Smooth muscle cell (in vitro differentiated cells): Measurements from ENCODE around the gene UBAC1. TPM values are rescaled to one million over a fixed set of nuclear protein-coding genes. Genes with fewer than 3 reads are reported as not detected.

ENCODE experiments used
- DNase-seq: peaks from one replicate; lab custom pipeline; 2025; ENCODE audit not compliant: unreplicated experiment; lab: John Stamatoyannopoulos, UW
- H2AFZ ChIP-seq: fragments of 200-600 bp; sonication (generic); 2 replicates; pipeline ENCODE4 v1.6.0; 2016; ENCODE audit warnings: antibody characterized with exemption, low read depth, mild to moderate bottlenecking
- H3F3A ChIP-seq: fragments of 200-600 bp; sonication (generic); 2 replicates; pipeline ENCODE4 v1.6.0; 2017; ENCODE audit warnings: antibody characterized with exemption, low read depth
- H3K27ac ChIP-seq: fragments of 200-600 bp; sonication (generic); 2 replicates; pipeline ENCODE4 v1.5.1; 2016; ENCODE audit warnings: low read depth, mild to moderate bottlenecking
- H3K27me3 ChIP-seq: fragments of 200-600 bp; sonication (generic); 2 replicates; pipeline ENCODE4 v1.6.1; 2016; ENCODE audit warnings: low read depth, mild to moderate bottlenecking
- H3K36me3 ChIP-seq: fragments of 200-600 bp; sonication (generic); 2 replicates; pipeline ENCODE4 v1.5.1; 2016; ENCODE audit warnings: low read depth
- H3K4me1 ChIP-seq: fragments of 200-600 bp; sonication (generic); 2 replicates; pipeline ENCODE4 v1.5.1; 2016; ENCODE audit warnings: low read depth
- H3K4me2 ChIP-seq: fragments of 200-600 bp; sonication (generic); 2 replicates; pipeline ENCODE4 v1.6.0; 2016; ENCODE audit warnings: mild to moderate bottlenecking
- H3K4me3 ChIP-seq: fragments of 200-600 bp; sonication (generic); 2 replicates; pipeline ENCODE4 v1.5.1; 2016; ENCODE audit warnings: mild to moderate bottlenecking
- H3K79me2 ChIP-seq: fragments of 200-600 bp; sonication (generic); 2 replicates; pipeline ENCODE4 v1.6.0; 2016; ENCODE audit warnings: low read depth, mild to moderate bottlenecking
- H3K9ac ChIP-seq: fragments of 200-600 bp; sonication (generic); 2 replicates; pipeline ENCODE4 v1.6.0; 2016; ENCODE audit warnings: low read depth
- H3K9me3 ChIP-seq: fragments of 200-600 bp; sonication (generic); replicated peaks from 2 replicates; pipeline ENCODE4 v1.5.1; 2016; ENCODE audit warnings: low read depth
- H4K20me1 ChIP-seq: fragments of 200-600 bp; sonication (generic); 2 replicates; pipeline ENCODE4 v1.6.0; 2016; ENCODE audit warnings: low read depth
- CTCF ChIP-seq: fragments of 200-600 bp; sonication (generic); IDR thresholded peaks from 2 replicates; pipeline ENCODE4 v1.5.1; 2017; ENCODE audit warnings: borderline replicate concordance, mild to moderate bottlenecking, antibody characterized with exemption; ENCODE audit not compliant: insufficient read depth, poor library complexity, severe bottlenecking
- WGBS: methylation state at CpG from one replicate; pipeline ENCODE4 v1.1.7; 2016; ENCODE audit warnings: low lambda C conversion rate; 5-methylcytosine and 5-hydroxymethylcytosine counted together
- polyA plus RNA-seq: library from polyadenylated mRNA; unstranded; fragments of >200 nt; fragmentation: Nextera tagmentation; extraction: Ambion mirVana; gene quantifications from 2 replicates; pipeline ENCODE4 v1.2.1, GENCODE V29; 2016
- total RNA-seq: library from RNA; depleted of rRNA; stranded (reverse); fragments of >200 nt; gene quantifications from 2 replicates; pipeline ENCODE4 v1.2.3, GENCODE V29; 2014

The UBAC1 gene
- total and polyA plus RNA-seq, 2 experiments from 2014 or later: 35.3 to 43.5 TPM

- H3K9ac ChIP-seq: no peak overlapping the region
- H3K79me2 ChIP-seq: no peaks in the 10 kb centered on the region
- H3K9me3 ChIP-seq: no peaks in the 10 kb centered on the region
- H3K4me2 ChIP-seq: no peak overlapping the region
- H3F3A ChIP-seq: no peaks in the 10 kb centered on the region
- H3K4me1 ChIP-seq: peaks cover 34% of the 10 kb centered on the region
- H3K27me3 ChIP-seq: no peaks in the 10 kb centered on the region
- peaks cover 22% of the 10 kb centered on the region for H4K20me1 ChIP-seq
- H3K4me3 ChIP-seq: no peak overlapping the region
- H3K27ac ChIP-seq: no peak overlapping the region
- TF ChIP-seq CTCF: no peak
- H2AFZ ChIP-seq: no peak overlapping the region
- DNase-seq: no peak
- H3K36me3 ChIP-seq: no peaks in the 10 kb centered on the region
- WGBS: 97% methylated on average over 16 of the region's 16 CpGs
Observed at GRCh38 chr9:136009516-136009915, 48.3 kb upstream of the UBAC1 start.

GRCh38 chr9:136008693-136008997 is 47.5 kb upstream of the UBAC1 start:
- Histone ChIP-seq H3K27ac (peak overlapping the region; percentile 70), H4K20me1 (peaks cover 15% of the 10 kb centered on the region), H3K4me2 (peak overlapping the region; percentile 37), H3K79me2 (no peaks in the 10 kb centered on the region), H3K4me3 (no peak overlapping the region), H3F3A (no peaks in the 10 kb centered on the region), H3K9me3 (no peaks in the 10 kb centered on the region), H2AFZ (no peak overlapping the region), H3K9ac (no peak overlapping the region), H3K4me1 (peaks cover 43% of the 10 kb centered on the region), H3K36me3 (no peaks in the 10 kb centered on the region), H3K27me3 (no peaks in the 10 kb centered on the region)
- no peak for TF ChIP-seq CTCF
- no peak for DNase-seq
- 59% methylated on average over 21 of the region's 21 CpGs for WGBS

GRCh38 chr9:136007934-136008692 is 46.9 kb upstream of the UBAC1 start:
- peak overlapping the region; percentile 66 for H3K4me2 ChIP-seq
- no peaks in the 10 kb centered on the region for H3K36me3 ChIP-seq
- no peak for DNase-seq
- no peak overlapping the region for H2AFZ ChIP-seq
- no peaks in the 10 kb centered on the region for H3F3A ChIP-seq
- peak overlapping the region; percentile 79 for H3K27ac ChIP-seq
- 69% methylated on average over 24 of the region's 24 CpGs for WGBS
- no peak overlapping the region for H3K4me3 ChIP-seq
- H3K79me2 ChIP-seq: no peaks in the 10 kb centered on the region
- H3K9ac ChIP-seq: peak overlapping the region; percentile 56
- H4K20me1 ChIP-seq: peaks cover 15% of the 10 kb centered on the region
- TF ChIP-seq CTCF: no peak
- H3K27me3 ChIP-seq: no peaks in the 10 kb centered on the region
- no peaks in the 10 kb centered on the region for H3K9me3 ChIP-seq
- H3K4me1 ChIP-seq: peaks cover 48% of the 10 kb centered on the region

- Histone ChIP-seq H3K4me1 (peaks cover 53% of the 10 kb centered on the region), H3F3A (no peaks in the 10 kb centered on the region), H3K4me2 (peak overlapping the region; percentile 66), H2AFZ (no peak overlapping the region), H3K9me3 (no peaks in the 10 kb centered on the region), H3K4me3 (no peak overlapping the region), H3K27me3 (no peaks in the 10 kb centered on the region), H3K36me3 (no peaks in the 10 kb centered on the region), H4K20me1 (peaks cover 15% of the 10 kb centered on the region), H3K27ac (peak overlapping the region; percentile 79), H3K79me2 (no peaks in the 10 kb centered on the region), H3K9ac (peak overlapping the region; percentile 56)
- no peak for TF ChIP-seq CTCF
- DNase-seq: no peak
- WGBS: 82% methylated on average over 36 of the region's 36 CpGs
Observed at GRCh38 chr9:136007276-136007933, 46.2 kb upstream of the UBAC1 start.
